Right lobe of liver (tissue), 6 donors: ENCODE results near the gene NDUFS6. TPM values are rescaled to one million over a fixed set of nuclear protein-coding genes. Genes with fewer than 3 reads are reported as not detected.

Experiments used
- ATAC-seq, 4 donors: fragments of 200-7000 bp; cut with Tn5 transposase; one replicate each; pipeline ENCODE4 v1.9.1; 2020; ENCODE audit warnings: mild to moderate bottlenecking in 4 of 4, moderate library complexity in 4 of 4
- DNase-seq, 3 donors: peaks; one replicate each; pipeline ENCODE4 v3.0.0-alpha.2; 2020
- H3K27ac ChIP-seq, 3 donors: fragments of 200-600 bp; one replicate each; pipeline ENCODE4 v1.8.0; 2022
- H3K27me3 ChIP-seq, 2 donors: fragments of 200-600 bp; one replicate each; pipeline ENCODE4 v1.8.0; 2022
- H3K36me3 ChIP-seq, 4 donors: fragments of 200-600 bp; sonication (generic) in 1 of 4; one replicate each; pipeline versions ENCODE4 v1.5.1 to v1.8.0; 2017 to 2022; ENCODE audit warnings: control low read depth in 1 of 4
- H3K4me1 ChIP-seq, 4 donors: fragments of 200-600 bp; sonication (generic) in 1 of 4; one replicate each; pipeline versions ENCODE4 v1.5.1 to v1.8.0; 2017 to 2022; ENCODE audit warnings: control low read depth in 1 of 4
- H3K4me3 ChIP-seq, 3 donors: fragments of 200-600 bp; one replicate each; pipeline ENCODE4 v1.8.0; 2022
- H3K9me3 ChIP-seq, 4 donors: fragments of 200-600 bp; sonication (generic) in 1 of 4; one replicate each; pipeline versions ENCODE4 v1.5.1 to v1.8.0; 2017 to 2022; ENCODE audit warnings: control low read depth in 1 of 4
- CTCF ChIP-seq, 4 donors: fragments of 200-600 bp in 3 of 4; fragments of 450-650 bp in 1 of 4; IDR thresholded peaks; one replicate each; pipeline versions ENCODE4 v1.5.1 to v1.8.0; 2016 to 2022; ENCODE audit warnings: antibody characterized with exemption in 4 of 4, mild to moderate bottlenecking in 2 of 4
- POLR2A ChIP-seq: fragments of 450-650 bp; IDR thresholded peaks from one replicate; pipeline ENCODE4 v1.6.1; 2017; ENCODE audit warnings: antibody characterized with exemption, mild to moderate bottlenecking
- WGBS: methylation state at CpG from one replicate; pipeline ENCODE4 v1.1.6; 2018; ENCODE audit warnings: low coverage, low lambda C conversion rate; ENCODE audit not compliant: insufficient coverage; ENCODE audit errors: missing lambda C conversion rate; 5-methylcytosine and 5-hydroxymethylcytosine counted together
- intact Hi-C, 2 donors: fragments of 100-400 bp; cut with DNase I; formaldehyde crosslinking; loops; one replicate each; pipeline versions ENCODE4 v1.11.2 to v1.14.1; 2022
- total RNA-seq, 6 experiments: library from RNA; depleted of rRNA in 2 of 6; stranded (reverse); fragments of >200 nt in 2 of 6; fragmentation: NEBNext Ultra II Directional in 3 of 6; extraction: Animal tissue kit (Norgen Biotek cat#: 25700) in 3 of 6; gene quantifications; one replicate each; pipeline versions ENCODE4 v1.1.0 to v1.2.4, GENCODE V29; 2016 to 2023
- donor health status: DM: no; HTN: yes; CAD: no.
- donor health status: DM: no; HTN: no; CAD: no.
- donor health status: DM: no; HTN: no; CAD: no.
- donor health status: DM: no; HTN: yes; CAD: no.
- donor health status: DM: no; HTN: yes; CAD: no.

NDUFS6 gene
- total RNA-seq, 6 experiments from 2014 or later, result 16.5 to 57.5 (median 23.7) TPM

GRCh38 chr5:1836176-1836890 lies 35.1 kb downstream of the NDUFS6 start:
- 54% methylated on average over 14 of the region's 23 CpGs for WGBS
- Histone ChIP-seq H3K4me3 (no peak overlapping the region), H3K27ac (no peak overlapping the region), H3K4me1 (no peaks in the 10 kb centered on the region), H3K27me3 (no peaks in the 10 kb centered on the region), H3K9me3 (no peaks in the 10 kb centered on the region), H3K36me3 (no peaks in the 10 kb centered on the region)
- intact Hi-C loops, result no loop called here
- peak in 1 of 3 donors; percentile 15 for DNase-seq
- no peak for ATAC-seq
- TF ChIP-seq CTCF (IDR thresholded peaks at IDR 0.05) (no peak), POLR2A (no peak)

GRCh38 chr5:1836891-1837880 lies 36.0 kb downstream of the NDUFS6 start:
- DNase-seq (peak in 1 of 3 donors; percentile 62), ATAC-seq (peak in 2 of 4 donors; percentile 5 to 69)
- Histone ChIP-seq H3K27me3 (no peaks in the 10 kb centered on the region), H3K4me1 (no peaks in the 10 kb centered on the region), H3K36me3 (no peaks in the 10 kb centered on the region), H3K27ac (no peak overlapping the region), H3K4me3 (no peak overlapping the region), H3K9me3 (no peaks in the 10 kb centered on the region)
- intact Hi-C loops, result no loop called here
- no peak for TF ChIP-seq CTCF (IDR thresholded peaks at IDR 0.05)
- 13% methylated on average over 3 of the region's 32 CpGs for WGBS

- Histone ChIP-seq H3K4me1 (no peaks in the 10 kb centered on the region), H3K9me3 (no peaks in the 10 kb centered on the region), H3K27me3 (no peaks in the 10 kb centered on the region), H3K36me3 (no peaks in the 10 kb centered on the region), H3K27ac (no peak overlapping the region), H3K4me3 (no peak overlapping the region)
- ATAC-seq, result no peak
- TF ChIP-seq POLR2A, result no peak
- no peak for TF ChIP-seq CTCF (IDR thresholded peaks at IDR 0.05)
- DNase-seq, result peak in 1 of 3 donors; percentile 22
- intact Hi-C loops, result no loop called here
- 74% methylated on average over 5 of the region's 9 CpGs for WGBS
These were observed 36.8 kb downstream of the NDUFS6 start for GRCh38 chr5:1838013-1838412.

- peak in 1 of 3 donors; percentile 40 for DNase-seq
- TF ChIP-seq CTCF (IDR thresholded peaks at IDR 0.05), result no peak
- TF ChIP-seq POLR2A, result no peak
- H3K27ac ChIP-seq, result no peak overlapping the region
- WGBS, result 77% methylated on average over 5 of the region's 20 CpGs
- no peaks in the 10 kb centered on the region for H3K4me1 ChIP-seq
- intact Hi-C loops, result no loop called here
- H3K27me3 ChIP-seq, result no peaks in the 10 kb centered on the region
- no peaks in the 10 kb centered on the region for H3K36me3 ChIP-seq
- H3K9me3 ChIP-seq, result no peaks in the 10 kb centered on the region
- no peak overlapping the region for H3K4me3 ChIP-seq
- no peak for ATAC-seq
These were observed 38.9 kb downstream of the NDUFS6 start for GRCh38 chr5:1840071-1840547.
